HL-60 (cell line): Measurements from ENCODE around the gene PLAU.
A peak's percentile ranks its signal among the peaks of the same experiment; 100 is the strongest.

Source experiments
- CTCF ChIP-seq: IDR thresholded peaks from one replicate; pipeline ENCODE4 v1.5.1; 2011; ENCODE audit warnings: low read length, control low read depth, inconsistent platforms; ENCODE audit not compliant: insufficient read depth
- GABPA ChIP-seq: IDR thresholded peaks from 2 replicates; pipeline ENCODE4 v1.6.1; 2012; ENCODE audit warnings: low read depth
- POLR2AphosphoS5 ChIP-seq: IDR thresholded peaks from 2 replicates; pipeline ENCODE4 v1.6.1; 2012; ENCODE audit warnings: low read depth

DNA sequence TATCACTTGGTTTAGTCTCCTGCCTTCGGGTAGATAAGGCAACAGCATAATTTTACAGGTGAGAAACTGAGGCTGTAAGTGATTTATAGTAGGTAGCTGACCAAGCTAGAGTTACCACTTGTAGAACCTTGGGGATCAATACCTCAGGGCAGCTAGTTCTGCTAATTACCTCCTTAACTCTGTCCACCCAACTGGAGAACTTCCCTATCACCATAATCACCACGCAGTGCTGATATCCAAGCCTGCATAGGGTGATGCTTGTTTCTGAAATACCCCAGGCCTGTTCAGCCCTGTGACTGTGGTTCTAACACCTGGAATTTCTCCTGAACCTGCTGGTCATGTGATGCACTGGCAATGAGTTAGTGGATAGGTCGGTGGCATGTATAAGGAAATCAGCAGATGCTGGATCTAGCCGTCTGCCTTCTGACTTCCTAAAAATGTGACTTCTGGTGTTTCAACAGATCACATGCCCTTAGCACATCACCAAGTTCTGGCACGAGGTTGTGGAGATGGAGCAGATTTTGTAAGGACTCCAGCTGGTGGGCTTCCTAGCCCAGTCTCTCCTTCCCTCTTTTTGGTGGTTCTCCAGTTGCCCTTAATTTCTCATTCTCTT is 15.3 kb downstream of the PLAU start:
- TF ChIP-seq CTCF (no peak), POLR2AphosphoS5 (peak; percentile 75; the same call in 1 of the 2 replicates), GABPA (no peak)
